Activated T-cell treated with anti-CD3 and anti-CD28 coated beads, Interleukin-2, amount 50 U/mL, for 24 hours (primary cell): ENCODE data around the gene TEKT2.

Experiments used
- DNase-seq: peaks from one replicate; pipeline ENCODE4 v3.0.0-alpha.2; 2020
- H3K27ac Mint-ChIP-seq: 2 replicates; pipeline ENCODE4 v1.8.0; 2020; ENCODE audit warnings: mild to moderate bottlenecking, mixed read lengths
- H3K27me3 Mint-ChIP-seq: 2 replicates; pipeline ENCODE4 v1.8.0; 2020; ENCODE audit warnings: mixed read lengths
- H3K36me3 Mint-ChIP-seq: 2 replicates; pipeline ENCODE4 v1.8.0; 2020; ENCODE audit warnings: low read depth, mixed read lengths
- H3K4me1 Mint-ChIP-seq: 2 replicates; pipeline ENCODE4 v1.8.0; 2020; ENCODE audit warnings: low read depth, mixed read lengths
- H3K4me3 Mint-ChIP-seq: 2 replicates; pipeline ENCODE4 v1.8.0; 2020; ENCODE audit warnings: mild to moderate bottlenecking, moderate library complexity, mixed read lengths
- H3K9me3 Mint-ChIP-seq: 2 replicates; pipeline ENCODE4 v1.8.0; 2020; ENCODE audit warnings: mixed read lengths

Gene TEKT2

GRCh38 chr1:36126005-36126716 lies 42.3 kb downstream of the TEKT2 start:
- Mint-ChIP-seq H3K36me3 (no peaks in the 10 kb centered on the region), H3K4me3 (peak overlapping the region; percentile 19), H3K27me3 (peaks cover 42% of the 10 kb centered on the region), H3K27ac (no peak overlapping the region), H3K4me1 (peaks cover 27% of the 10 kb centered on the region), H3K9me3 (no peaks in the 10 kb centered on the region)
- DNase-seq = no peak

- Mint-ChIP-seq H3K27me3 (peaks cover 38% of the 10 kb centered on the region), H3K9me3 (no peaks in the 10 kb centered on the region), H3K4me1 (peaks cover 27% of the 10 kb centered on the region), H3K36me3 (no peaks in the 10 kb centered on the region), H3K27ac (no peak overlapping the region), H3K4me3 (no peak overlapping the region)
- DNase-seq = no peak
Measured at GRCh38 chr1:36126797-36127500, 43.1 kb downstream of the TEKT2 start.

- no peak for DNase-seq
- no peaks in the 10 kb centered on the region for H3K9me3 Mint-ChIP-seq
- no peaks in the 10 kb centered on the region for H3K36me3 Mint-ChIP-seq
- no peak overlapping the region for H3K4me3 Mint-ChIP-seq
- no peak overlapping the region for H3K27ac Mint-ChIP-seq
- peaks cover 25% of the 10 kb centered on the region for H3K27me3 Mint-ChIP-seq
- peaks cover 20% of the 10 kb centered on the region for H3K4me1 Mint-ChIP-seq
Measured at GRCh38 chr1:36128126-36128904, 44.4 kb downstream of the TEKT2 start.

DNA sequence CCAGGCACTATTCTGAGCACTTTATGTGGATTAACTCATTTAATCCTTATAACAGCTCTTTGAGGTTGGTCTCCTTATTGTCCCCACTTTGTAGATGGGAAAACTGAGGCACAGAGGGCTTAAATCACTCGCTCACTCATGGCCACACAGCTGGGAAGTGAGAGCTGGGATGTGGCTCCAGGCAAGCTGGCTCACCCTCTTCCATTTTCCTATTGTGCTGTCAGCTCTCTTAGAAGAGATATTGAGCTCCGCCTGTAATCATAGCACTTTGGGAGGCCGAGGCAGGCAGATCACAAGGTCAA lies 45.0 kb downstream of the TEKT2 start:
- no peak overlapping the region for H3K4me3 Mint-ChIP-seq
- H3K27me3 Mint-ChIP-seq = peaks cover 19% of the 10 kb centered on the region
- H3K27ac Mint-ChIP-seq = no peak overlapping the region
- peaks cover 15% of the 10 kb centered on the region for H3K4me1 Mint-ChIP-seq
- DNase-seq = no peak
- no peaks in the 10 kb centered on the region for H3K36me3 Mint-ChIP-seq
- H3K9me3 Mint-ChIP-seq = no peaks in the 10 kb centered on the region

- Mint-ChIP-seq H3K4me1 (peaks cover 7% of the 10 kb centered on the region), H3K4me3 (no peak overlapping the region), H3K27ac (no peak overlapping the region), H3K36me3 (peaks cover 10% of the 10 kb centered on the region), H3K27me3 (no peaks in the 10 kb centered on the region), H3K9me3 (no peaks in the 10 kb centered on the region)
- no peak for DNase-seq
Measured at GRCh38 chr1:36132029-36132428, 48.1 kb downstream of the TEKT2 start.

DNA sequence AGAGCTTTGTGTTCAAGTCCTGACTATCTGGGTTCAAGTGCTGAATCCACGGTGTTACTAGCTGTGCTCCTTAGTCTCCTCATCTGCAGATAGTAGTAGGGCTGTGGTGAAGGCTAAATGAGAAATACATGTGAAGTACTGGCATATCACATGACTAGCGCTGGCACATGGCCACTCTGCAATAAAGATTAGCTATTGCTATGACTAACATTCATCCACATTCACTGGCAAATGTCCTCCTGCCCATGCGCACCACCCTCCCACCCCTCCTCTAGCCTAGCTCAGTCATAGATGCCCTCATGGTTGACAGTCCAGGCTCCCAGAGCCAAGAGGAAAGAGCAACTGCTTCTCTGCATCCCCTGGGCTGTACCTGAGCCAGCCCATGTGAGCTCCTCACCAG lies 49.6 kb downstream of the TEKT2 start:
- Mint-ChIP-seq H3K27me3 (no peaks in the 10 kb centered on the region), H3K4me3 (no peak overlapping the region), H3K4me1 (peaks cover 7% of the 10 kb centered on the region), H3K27ac (no peak overlapping the region), H3K36me3 (peaks cover 24% of the 10 kb centered on the region), H3K9me3 (no peaks in the 10 kb centered on the region)
- DNase-seq = no peak

- Mint-ChIP-seq H3K27ac (no peak overlapping the region), H3K9me3 (no peaks in the 10 kb centered on the region)
Measured at GRCh38 chr1:36134031-36134430, 50.1 kb downstream of the TEKT2 start.

DNA sequence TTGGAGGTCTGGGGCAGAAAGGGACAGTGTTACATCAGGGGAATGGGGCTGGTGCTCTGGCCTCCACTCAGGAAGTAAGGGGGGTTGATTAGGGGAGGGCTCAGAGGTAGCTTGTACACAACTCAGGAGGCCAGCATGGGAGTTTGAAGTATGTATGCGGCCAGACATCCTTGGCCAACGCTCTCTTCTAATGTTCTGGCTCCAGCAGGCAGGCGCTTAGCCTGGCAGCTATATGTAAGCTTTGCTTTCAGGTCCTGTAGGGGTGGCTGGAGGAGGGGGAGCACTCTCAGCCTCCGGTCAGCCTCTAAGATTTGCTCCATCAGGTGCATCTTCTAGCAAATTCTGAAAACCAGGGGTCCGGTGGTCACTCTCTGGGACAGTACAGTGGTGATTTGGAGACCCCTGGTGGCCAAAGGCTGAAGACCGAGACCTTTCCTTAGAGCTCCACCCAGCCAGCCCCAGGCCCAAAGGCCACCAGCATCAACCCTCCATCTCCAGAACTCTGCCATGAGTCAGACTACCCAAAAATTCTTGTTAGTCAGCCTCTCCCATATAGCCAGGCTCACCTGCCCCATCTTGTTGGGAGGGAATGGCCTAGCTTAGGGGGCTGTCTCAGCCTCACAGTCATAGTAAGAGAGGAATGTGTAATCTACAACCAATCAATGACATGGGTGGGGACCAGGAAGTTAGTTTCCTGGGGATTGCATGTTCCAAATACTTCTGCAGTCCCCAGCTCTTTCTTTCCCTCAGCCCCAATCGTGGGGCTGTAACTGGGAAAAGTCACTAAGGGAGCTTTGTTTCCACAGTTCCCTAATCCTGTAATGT lies 50.8 kb downstream of the TEKT2 start:
- peaks cover 34% of the 10 kb centered on the region for H3K36me3 Mint-ChIP-seq
- peak overlapping the region; percentile 23 for H3K27ac Mint-ChIP-seq
- H3K27me3 Mint-ChIP-seq = no peaks in the 10 kb centered on the region
- H3K4me1 Mint-ChIP-seq = peaks cover 7% of the 10 kb centered on the region
- no peaks in the 10 kb centered on the region for H3K9me3 Mint-ChIP-seq
- DNase-seq = peak; percentile 45
- H3K4me3 Mint-ChIP-seq = no peak overlapping the region

More at GRCh38 chr1:36134031-36134430, 50.1 kb downstream of the TEKT2 start:
- DNase-seq = no peak
- peaks cover 7% of the 10 kb centered on the region for H3K4me1 Mint-ChIP-seq
- H3K27me3 Mint-ChIP-seq = no peaks in the 10 kb centered on the region
- H3K36me3 Mint-ChIP-seq = peaks cover 28% of the 10 kb centered on the region
- H3K4me3 Mint-ChIP-seq = no peak overlapping the region

- Mint-ChIP-seq H3K27me3 (no peaks in the 10 kb centered on the region), H3K4me1 (peaks cover 9% of the 10 kb centered on the region), H3K36me3 (peaks cover 40% of the 10 kb centered on the region), H3K9me3 (no peaks in the 10 kb centered on the region), H3K4me3 (no peak overlapping the region), H3K27ac (peak overlapping the region; percentile 23)
- no peak for DNase-seq
Measured at GRCh38 chr1:36135330-36135667, 51.4 kb downstream of the TEKT2 start.

DNA sequence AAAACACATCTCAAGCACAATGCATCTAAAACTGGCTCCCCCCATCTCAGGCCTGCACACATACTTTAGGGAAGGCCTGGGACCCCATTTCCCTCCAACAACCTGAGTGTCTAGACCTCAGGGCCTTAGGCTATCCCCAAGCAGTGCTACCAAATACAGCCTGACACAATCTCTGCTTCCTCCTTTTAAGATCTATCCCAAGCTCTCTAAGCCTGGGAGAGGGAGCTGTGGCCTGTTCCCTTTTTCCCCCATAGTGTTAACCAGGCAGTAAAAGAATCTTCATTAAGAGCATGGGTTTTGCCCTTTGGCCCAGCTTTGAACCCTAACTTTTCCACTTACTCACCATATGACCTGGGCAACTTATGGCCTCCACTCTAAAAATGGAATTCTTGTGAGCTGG lies 51.9 kb downstream of the TEKT2 start:
- Mint-ChIP-seq H3K4me3 (no peak overlapping the region), H3K27ac (peak overlapping the region; percentile 22)
- no peak for DNase-seq

GRCh38 chr1:36136535-36136934 lies 52.6 kb downstream of the TEKT2 start:
- H3K36me3 Mint-ChIP-seq = peaks cover 52% of the 10 kb centered on the region
- H3K9me3 Mint-ChIP-seq = no peaks in the 10 kb centered on the region
- peaks cover 22% of the 10 kb centered on the region for H3K4me1 Mint-ChIP-seq
- H3K27me3 Mint-ChIP-seq = no peaks in the 10 kb centered on the region
- H3K27ac Mint-ChIP-seq = peak overlapping the region; percentile 51
- H3K4me3 Mint-ChIP-seq = no peak overlapping the region
- no peak for DNase-seq

More for the DNA sequence above, 51.9 kb downstream of the TEKT2 start:
- peaks cover 14% of the 10 kb centered on the region for H3K4me1 Mint-ChIP-seq
- peaks cover 45% of the 10 kb centered on the region for H3K36me3 Mint-ChIP-seq
- H3K9me3 Mint-ChIP-seq = no peaks in the 10 kb centered on the region
- no peaks in the 10 kb centered on the region for H3K27me3 Mint-ChIP-seq

- peaks cover 27% of the 10 kb centered on the region for H3K4me1 Mint-ChIP-seq
- H3K27ac Mint-ChIP-seq = peak overlapping the region; percentile 51
- H3K27me3 Mint-ChIP-seq = no peaks in the 10 kb centered on the region
- no peaks in the 10 kb centered on the region for H3K9me3 Mint-ChIP-seq
- peaks cover 56% of the 10 kb centered on the region for H3K36me3 Mint-ChIP-seq
- no peak for DNase-seq
- H3K4me3 Mint-ChIP-seq = no peak overlapping the region
Measured at GRCh38 chr1:36137226-36137625, 53.3 kb downstream of the TEKT2 start.

GRCh38 chr1:36137776-36138175 lies 53.9 kb downstream of the TEKT2 start:
- no peak for DNase-seq
- no peak overlapping the region for H3K4me3 Mint-ChIP-seq
- H3K27ac Mint-ChIP-seq = peak overlapping the region; percentile 64

More at GRCh38 chr1:36137776-36138175, 53.9 kb downstream of the TEKT2 start:
- Mint-ChIP-seq H3K9me3 (no peaks in the 10 kb centered on the region), H3K27me3 (no peaks in the 10 kb centered on the region), H3K36me3 (peaks cover 58% of the 10 kb centered on the region), H3K4me1 (peaks cover 30% of the 10 kb centered on the region)
